Peyer's patch (tissue), 4 donors: Measurements from ENCODE around the gene ERF.

Source experiments
- CTCF ChIP-seq, 6 experiments: fragments of 450-650 bp in 4 of 6; fragments of 200-600 bp in 2 of 6; sonication (generic) in 1 of 6; IDR thresholded peaks; one replicate each; pipeline ENCODE4 v1.5.1; 2017 to 2019; ENCODE audit warnings: antibody characterized with exemption in 6 of 6, mild to moderate bottlenecking in 3 of 6, moderate library complexity in 1 of 6
- POLR2A ChIP-seq, 2 donors: fragments of 450-650 bp; IDR thresholded peaks; one replicate each; pipeline ENCODE4 v1.5.1; 2017; ENCODE audit warnings: antibody characterized with exemption in 2 of 2, mild to moderate bottlenecking in 2 of 2, moderate library complexity in 2 of 2

GRCh38 chr19:42232435-42232834 is 22.5 kb downstream of the ERF start:
- no peak for TF ChIP-seq POLR2A (IDR thresholded peaks at IDR 0.05)
- no peak for TF ChIP-seq CTCF (IDR thresholded peaks at IDR 0.05)
